ENCODE measurements around the gene FTO.

Gene FTO

GRCh38 chr16:54140057-54140787, 436.3 kb downstream of the FTO start:
- no peak for DNase-seq

GRCh38 chr16:54140788-54141136, 436.8 kb downstream of the FTO start:
- no peak for DNase-seq

- DNase-seq: no peak
These were observed 438.8 kb downstream of the FTO start for GRCh38 chr16:54142787-54143186.

GRCh38 chr16:54143410-54143809, 439.5 kb downstream of the FTO start:
- DNase-seq: no peak

- no peak for DNase-seq
These were observed 440.1 kb downstream of the FTO start for GRCh38 chr16:54143934-54144571.

GRCh38 chr16:54144572-54144947, 440.6 kb downstream of the FTO start:
- DNase-seq: no peak

- DNase-seq: peak; percentile 92 to 97
These were observed 441.9 kb downstream of the FTO start for GRCh38 chr16:54145881-54146280.

- DNase-seq: no peak
These were observed 445.0 kb downstream of the FTO start for GRCh38 chr16:54148974-54149373.

GRCh38 chr16:54150861-54151260, 446.9 kb downstream of the FTO start:
- no peak for DNase-seq

GRCh38 chr16:54152362-54153239, 448.6 kb downstream of the FTO start:
- DNase-seq: no peak

GRCh38 chr16:54153240-54153934, 449.4 kb downstream of the FTO start:
- no peak for DNase-seq

- DNase-seq: no peak
These were observed 452.4 kb downstream of the FTO start for GRCh38 chr16:54156349-54156748.

GRCh38 chr16:54158986-54159385, 455.0 kb downstream of the FTO start:
- no peak for DNase-seq

GRCh38 chr16:54159490-54160080, 455.6 kb downstream of the FTO start:
- DNase-seq: no peak

- DNase-seq: no peak
These were observed 456.4 kb downstream of the FTO start for GRCh38 chr16:54160252-54160860.

- DNase-seq: no peak
These were observed 457.3 kb downstream of the FTO start for GRCh38 chr16:54160939-54161897.

GRCh38 chr16:54163197-54163843, 459.4 kb downstream of the FTO start:
- no peak for DNase-seq

GRCh38 chr16:54164789-54165173, 460.8 kb downstream of the FTO start:
- no peak for DNase-seq

GRCh38 chr16:54165174-54165911, 461.4 kb downstream of the FTO start:
- DNase-seq: no peak
